A549 (cell line): Measurements from ENCODE around the gene PPP1R9A. TPM values are rescaled to one million over a fixed set of nuclear protein-coding genes. Genes with fewer than 3 reads are reported as not detected.
"Not testable (repeated sequence)": the region's sequence is repeated elsewhere in the genome, so short reads cannot be mapped to it uniquely, and the experiment has no call there.

Experiments used
- ATAC-seq, 2 experiments: fragments of 200-7000 bp in 1 of 2; fragments of >200 bp in 1 of 2; cut with Nextera tagmentation in 1 of 2; cut with Tn5 transposase in 1 of 2; 3 replicates each; pipeline versions ENCODE4 v1.8.0 to v1.9.1; 2018 to 2020; ENCODE audit warnings: mild to moderate bottlenecking in 1 of 2, moderate library complexity in 1 of 2
- CTCF ChIA-PET: fragments of 300-600 bp; sonication (Branson Sonifier 250); formaldehyde crosslinking; extraction: SDS; loops from one replicate; lab custom pipeline; 2021; ENCODE audit warnings: antibody characterized with exemption, inconsistent platforms; lab: Yijun Ruan, JAX
- POLR2A ChIA-PET: fragments of 350-600 bp; formaldehyde crosslinking; extraction: SDS; loops from one replicate; lab custom pipeline; 2021; ENCODE audit warnings: antibody characterized with exemption, inconsistent platforms; lab: Yijun Ruan, JAX
- DNase-seq, 2 experiments: peaks; one replicate each; pipeline versions ENCODE4 v3.0.0 to v3.0.0-alpha.2; 2011 to 2016; ENCODE audit warnings: low read depth in 1 of 2, low spot score in 1 of 2
- FAIRE-seq: peaks from 2 replicates; lab custom pipeline; 2011; peaks lifted over from hg19 to GRCh38; lab: Jason Lieb, UNC
- H3K27ac ChIP-seq, 2 experiments: fragments of >200 bp; sonication (Bioruptor Twin); formaldehyde crosslinking; 3 replicates each; pipeline ENCODE4 v1.5.1; 2016 to 2017
- H3K4me1 ChIP-seq: fragments of >200 bp; sonication (Bioruptor Twin); formaldehyde crosslinking; 3 replicates; pipeline ENCODE4 v1.6.1; 2016
- H3K4me2 ChIP-seq: fragments of >200 bp; sonication (Bioruptor Twin); formaldehyde crosslinking; 3 replicates; pipeline ENCODE4 v1.6.1; 2016
- H3K4me3 ChIP-seq: fragments of >200 bp; sonication (Bioruptor Twin); formaldehyde crosslinking; 3 replicates; pipeline ENCODE4 v1.5.1; 2016
- H3K9me3 ChIP-seq: fragments of >200 bp; sonication (Bioruptor Twin); formaldehyde crosslinking; 3 replicates; pipeline ENCODE4 v1.6.1; 2016
- CEBPB ChIP-seq, 2 experiments: fragments of >200 bp in 1 of 2; sonication (Bioruptor Twin) in 1 of 2; formaldehyde crosslinking in 1 of 2; IDR thresholded peaks; 2 replicates each; pipeline ENCODE4 v1.6.1; 2012 to 2016
- EHF ChIP-seq: fragments of 250-450 bp; sonication (Bioruptor Pico); IDR thresholded peaks from 2 replicates; pipeline ENCODE4 v1.5.0; 2020; ENCODE audit warnings: mild to moderate bottlenecking
- EP300 ChIP-seq, 2 experiments: fragments of >200 bp; sonication (Bioruptor Twin); formaldehyde crosslinking; IDR thresholded peaks; 2 replicates in 1 of 2; 3 replicates in 1 of 2; pipeline ENCODE4 v1.6.1; 2016 to 2017
- FOXS1 ChIP-seq: fragments of 250-450 bp; sonication (Bioruptor Pico); IDR thresholded peaks from 2 replicates; pipeline ENCODE4 v1.5.0; 2020; ENCODE audit warnings: mild to moderate bottlenecking, moderate library complexity
- GATA3 ChIP-seq: IDR thresholded peaks from 2 replicates; pipeline ENCODE4 v1.6.1; 2012; ENCODE audit warnings: borderline replicate concordance
- HOXB13 ChIP-seq: fragments of 250-450 bp; sonication (Bioruptor Pico); IDR thresholded peaks from 2 replicates; pipeline ENCODE4 v1.5.0; 2020; ENCODE audit warnings: low read depth, mild to moderate bottlenecking, moderate library complexity
- JUNB ChIP-seq: fragments of >200 bp; sonication (Bioruptor Twin); formaldehyde crosslinking; IDR thresholded peaks from 2 replicates; pipeline ENCODE4 v1.6.1; 2016
- KDM5A ChIP-seq: fragments of 200-600 bp; sonication (generic); IDR thresholded peaks from 2 replicates; pipeline ENCODE4 v1.6.1; 2016; ENCODE audit warnings: antibody characterized with exemption, mild to moderate bottlenecking
- POLR2A ChIP-seq: IDR thresholded peaks from 2 replicates; pipeline ENCODE4 v1.6.1; 2012; ENCODE audit warnings: mild to moderate bottlenecking, low read length
- RAD21 ChIP-seq, 2 experiments: fragments of >200 bp in 1 of 2; sonication (Bioruptor Twin) in 1 of 2; formaldehyde crosslinking in 1 of 2; IDR thresholded peaks in 1 of 2; conservative IDR thresholded peaks in 1 of 2; 2 replicates in 1 of 2; 3 replicates in 1 of 2; pipeline ENCODE4 v1.6.1; 2012 to 2018; ENCODE audit warnings: inconsistent platforms in 1 of 2
- RARB ChIP-seq: fragments of 250-450 bp; sonication (Bioruptor Pico); IDR thresholded peaks from 2 replicates; pipeline ENCODE4 v1.8.0; 2021; ENCODE audit warnings: mild to moderate bottlenecking, moderate library complexity
- REST ChIP-seq: fragments of 200-600 bp; sonication (generic); IDR thresholded peaks from 2 replicates; pipeline ENCODE4 v1.6.1; 2016; ENCODE audit warnings: antibody characterized with exemption, mild to moderate bottlenecking, moderate library complexity
- ZC3H11A ChIP-seq: fragments of 450-650 bp; IDR thresholded peaks from 2 replicates; pipeline ENCODE4 v1.6.1; 2014; ENCODE audit warnings: antibody characterized with exemption, mild to moderate bottlenecking
- WGBS: methylation state at CpG from one replicate; pipeline ENCODE4 v1.1.6; 2017; ENCODE audit errors: missing lambda C conversion rate; 5-methylcytosine and 5-hydroxymethylcytosine counted together
- polyA plus RNA-seq, 4 experiments: library from polyadenylated mRNA; depleted of rRNA in 3 of 4; stranded (reverse); fragments of >200 nt; fragmentation: RNase III in 1 of 4; extraction: RNeasy Plus Mini Kit Qiagen cat#74134 plus additional on column Dnase treatment in 1 of 4; gene quantifications; 2 replicates in 3 of 4; 3 replicates in 1 of 4; pipeline ENCODE4 v1.2.3, GENCODE V29; 2011 to 2017

Gene PPP1R9A
- polyA plus RNA-seq, 2 of the 4 experiments (the other 2 are of a cell fraction): 5.0 to 18.7 TPM

- TF ChIP-seq RAD21 (conservative IDR thresholded peaks at IDR 0.05 in 1 of 2, IDR thresholded peaks at IDR 0.05 in 1 of 2): no peak
- no peak for TF ChIP-seq EHF (CRISPR knock-in tag)
- no peak for TF ChIP-seq EP300 (IDR thresholded peaks at IDR 0.05)
- no peak for TF ChIP-seq GATA3
- no peak for TF ChIP-seq FOXS1 (CRISPR knock-in tag)
- TF ChIP-seq RARB: no peak
- no peak for TF ChIP-seq KDM5A
Measured at GRCh38 chr7:95002775-95003174, 95.4 kb downstream of the PPP1R9A start (continued).

GRCh38 chr7:95004618-95005247 is 97.3 kb downstream of the PPP1R9A start:
- no peak for TF ChIP-seq CEBPB (IDR thresholded peaks at IDR 0.05)
- no peak for TF ChIP-seq POLR2A
- no peak for TF ChIP-seq REST
- TF ChIP-seq HOXB13 (CRISPR knock-in tag): no peak
- Histone ChIP-seq H3K4me1 (peaks cover 19% of the 10 kb centered on the region; the same call in 2 of the 3 replicates), H3K4me2 (no peak overlapping the region), H3K27ac (no peak overlapping the region), H3K9me3 (no peaks in the 10 kb centered on the region), H3K4me3 (no peak overlapping the region)
- ATAC-seq (peak; percentile 50 to 72; a peak in 5 of 6 replicates), DNase-seq (peak in 1 of 2 experiments; percentile 44), FAIRE-seq (no peak)
- 72% methylated on average over 6 of the region's 6 CpGs for WGBS
- ChIA-PET POLR2A (no interaction called here), CTCF (no interaction called here)

GRCh38 chr7:95006010-95006409 is 98.6 kb downstream of the PPP1R9A start:
- Histone ChIP-seq H3K4me3 (no peak overlapping the region), H3K4me1 (peaks cover 26% of the 10 kb centered on the region), H3K4me2 (no peak overlapping the region), H3K9me3 (no peaks in the 10 kb centered on the region), H3K27ac (no peak overlapping the region)
- WGBS: 97% methylated on average over 5 of the region's 5 CpGs
- TF ChIP-seq JUNB: no peak
- peak; percentile 89 for TF ChIP-seq ZC3H11A
- ChIA-PET CTCF (no interaction called here), POLR2A (no interaction called here)
- DNase-seq (no peak), FAIRE-seq (no peak), ATAC-seq (no peak)

GRCh38 chr7:95008773-95009172 is 101.4 kb downstream of the PPP1R9A start:
- H3K4me3 ChIP-seq, H3K4me2 ChIP-seq, ATAC-seq, FAIRE-seq, H3K9me3 ChIP-seq, H3K27ac ChIP-seq, DNase-seq, POLR2A ChIA-PET: not testable (repeated sequence)
- WGBS: 89% methylated on average over 6 of the region's 6 CpGs
- peaks cover 22% of the 10 kb centered on the region for H3K4me1 ChIP-seq
- CTCF ChIA-PET: interaction anchor here (1.0 kb wide), 1 partner anchor 39 kb away, joined by 3 read pairs; no protein-coding TSS in a partner anchor
